Stimulated activated CD4-positive, alpha-beta T cell treated with anti-CD3 and anti-CD28 coated beads, Interleukin-15, amount 100 ng/mL, for 24 hours (primary cell): ENCODE measurements around the gene OR6C2.
"Not testable (repeated sequence)": the region's sequence is repeated elsewhere in the genome, so short reads cannot be mapped to it uniquely, and the experiment has no call there.

Source experiments
- DNase-seq: peaks from one replicate; pipeline ENCODE4 v3.0.0-alpha.2; 2020

OR6C2 gene

DNA sequence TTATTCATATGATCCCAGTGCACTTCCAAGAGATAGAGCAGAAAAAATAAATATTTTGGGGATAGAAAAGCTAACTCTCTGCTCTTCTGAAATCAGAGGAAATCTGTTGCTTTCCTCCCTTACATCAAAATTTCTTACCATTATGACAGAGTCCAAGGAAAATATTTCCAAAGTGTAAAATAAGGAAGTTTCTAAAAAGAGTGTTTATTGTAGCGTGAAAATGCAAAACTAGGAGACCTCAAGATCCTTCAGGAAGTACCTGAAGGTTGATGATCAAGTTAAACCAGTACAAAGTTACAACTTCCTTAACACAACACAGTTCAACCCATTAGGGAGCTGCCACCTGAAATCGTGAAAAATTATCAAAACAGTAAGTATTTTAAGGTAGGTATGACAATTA is at the start of gene OR6C2:
OR6C2 (plus strand) TSS at position 301 of the 400 bp plus-strand sequence. CDS start 8,138 bp downstream, outside the sequence.
- no peak for DNase-seq

DNA sequence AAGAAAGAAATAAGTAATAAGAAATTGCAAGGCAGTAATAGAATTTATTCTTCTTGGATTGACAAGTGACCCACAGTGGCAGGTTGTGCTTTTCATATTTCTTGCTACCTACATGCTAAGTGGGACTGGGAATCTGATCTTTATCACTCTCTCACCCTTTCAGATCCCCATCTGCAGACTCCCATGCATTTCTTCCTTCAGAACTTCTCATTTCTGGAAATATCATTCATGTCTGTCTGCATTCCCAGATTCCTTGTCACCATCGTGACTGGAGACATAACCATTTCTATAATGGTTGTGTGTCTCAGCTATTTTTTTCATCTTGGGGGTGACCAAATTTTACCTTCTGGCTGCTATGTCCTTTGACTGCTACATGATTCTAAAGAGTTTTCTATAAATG is 47.5 kb upstream of the OR6C2 start:
- DNase-seq, result no peak

DNA sequence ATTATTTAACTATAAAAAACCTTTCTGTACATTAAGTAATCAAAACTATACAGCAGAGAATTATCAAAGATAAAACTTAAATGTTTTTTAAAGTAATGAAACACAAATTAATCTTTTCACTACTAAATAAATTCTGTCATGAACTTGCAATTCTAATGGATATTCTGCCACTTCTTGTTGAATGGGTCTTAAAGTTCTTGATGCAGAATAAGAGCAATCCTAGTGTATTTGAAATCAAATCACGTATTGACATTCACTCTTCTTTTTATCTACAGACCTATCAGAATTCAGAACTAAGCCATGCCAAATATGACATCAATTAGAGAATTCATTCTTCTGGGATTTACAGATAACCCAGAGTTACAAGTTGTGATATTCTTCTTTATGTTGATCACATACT is 43.6 kb upstream of the OR6C2 start, which contains the start of gene OR6C65:
OR6C65 (plus strand) TSS at position 301 of the 400 bp plus-strand sequence; CDS start at position 301, 0 bp downstream.
- DNase-seq, result no peak

DNA sequence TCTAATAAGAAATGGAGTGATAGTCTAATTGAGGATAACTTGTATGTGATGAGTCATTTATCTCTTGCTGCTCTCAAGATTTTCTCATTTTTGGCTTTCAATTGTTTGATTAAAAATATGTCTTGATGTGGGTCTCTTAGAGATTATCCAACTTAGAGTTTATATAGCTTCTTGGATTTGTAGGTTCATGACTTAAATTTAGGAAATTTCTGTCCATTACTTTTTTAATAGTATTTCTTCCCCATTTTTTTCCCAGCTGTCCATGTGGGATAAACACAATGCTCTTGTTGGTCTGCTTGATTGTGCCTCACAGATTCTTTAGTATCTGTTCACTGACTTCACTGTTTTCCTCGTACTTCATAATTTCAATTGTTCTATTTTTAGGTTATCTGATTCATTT is 36.0 kb upstream of the OR6C2 start:
- no peak for DNase-seq

DNA sequence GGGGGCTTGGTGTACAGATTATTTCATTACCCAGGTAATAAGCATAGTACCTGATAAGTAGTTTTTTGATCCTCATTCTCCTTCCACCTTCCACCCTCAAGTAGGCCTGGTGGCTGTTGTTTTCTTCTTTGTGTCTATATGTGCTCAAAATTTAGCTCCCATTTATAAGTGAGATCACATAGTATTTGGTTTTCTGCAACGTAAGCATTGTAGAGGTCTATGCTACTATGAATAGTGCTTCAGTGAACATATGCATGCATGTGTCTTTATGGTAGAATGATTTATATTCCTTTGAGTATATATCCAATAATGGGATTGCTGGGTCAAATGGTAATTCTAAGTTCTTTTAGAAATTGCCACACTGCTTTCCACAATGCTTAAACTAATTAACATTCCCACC is 34.7 kb upstream of the OR6C2 start:
- DNase-seq, result not testable (repeated sequence)

DNA sequence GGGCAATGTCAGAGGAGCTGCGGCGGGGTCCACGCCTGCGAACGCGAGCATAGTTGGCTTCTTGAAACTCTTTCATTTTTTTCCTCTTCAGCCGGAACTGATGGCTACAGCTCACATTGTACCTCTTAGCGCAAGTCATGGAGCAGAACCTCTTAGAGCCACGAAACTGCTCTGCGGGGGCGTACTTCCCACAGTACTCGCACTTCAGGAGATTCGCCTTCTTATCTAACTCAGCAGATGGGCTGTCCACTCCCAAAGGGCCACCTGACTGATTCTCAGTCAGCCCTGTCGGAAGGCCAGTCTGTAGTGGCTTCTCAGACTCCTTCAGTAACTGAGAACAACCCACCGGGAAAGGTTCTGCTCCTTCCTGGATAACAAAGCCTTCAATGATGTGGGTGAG is 31.7 kb upstream of the OR6C2 start:
- DNase-seq, result not testable (repeated sequence)

DNA sequence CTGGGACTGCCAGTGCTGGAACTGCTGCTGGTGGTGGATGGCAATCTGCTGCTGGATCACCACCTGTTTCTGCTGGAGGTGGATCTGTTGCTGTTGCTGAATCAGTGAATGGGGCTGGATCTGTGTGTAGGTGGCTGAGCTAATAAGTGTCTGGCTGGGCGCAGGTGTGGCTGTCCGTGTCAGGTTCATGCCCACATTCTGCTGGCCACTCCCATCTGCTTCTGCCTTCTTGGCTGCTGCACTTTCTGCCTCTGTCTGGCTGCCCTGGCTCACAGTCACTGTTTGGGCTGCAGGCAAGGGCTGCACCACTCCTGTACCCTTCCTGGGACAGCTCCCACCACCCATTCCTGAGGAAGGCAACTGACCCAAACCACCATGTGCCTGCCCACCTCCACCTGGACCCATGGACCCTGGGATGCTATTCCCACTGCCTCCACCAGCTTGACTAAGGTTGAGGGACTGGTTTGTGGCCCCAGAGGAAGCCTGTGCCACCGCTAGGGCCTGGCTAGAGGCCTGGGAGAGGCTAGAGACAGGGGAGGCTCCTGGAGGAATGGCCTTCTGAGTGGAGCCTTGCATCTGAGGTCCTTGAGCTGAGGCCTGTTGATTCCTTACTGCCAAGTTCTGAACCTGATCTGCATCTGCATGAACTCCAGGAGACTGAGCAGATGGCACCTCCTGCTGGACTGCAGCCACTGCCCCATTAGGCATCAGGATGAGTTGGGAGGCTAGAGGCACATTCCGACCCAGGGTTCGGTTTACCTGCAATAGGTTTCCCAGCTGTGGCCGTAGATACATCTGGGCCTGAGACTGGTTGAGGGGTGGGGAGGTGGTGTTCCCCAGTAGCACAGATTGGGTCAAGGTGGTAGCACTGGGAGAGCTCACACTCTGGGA is 30.1 kb upstream of the OR6C2 start:
- DNase-seq, result not testable (repeated sequence)

DNA sequence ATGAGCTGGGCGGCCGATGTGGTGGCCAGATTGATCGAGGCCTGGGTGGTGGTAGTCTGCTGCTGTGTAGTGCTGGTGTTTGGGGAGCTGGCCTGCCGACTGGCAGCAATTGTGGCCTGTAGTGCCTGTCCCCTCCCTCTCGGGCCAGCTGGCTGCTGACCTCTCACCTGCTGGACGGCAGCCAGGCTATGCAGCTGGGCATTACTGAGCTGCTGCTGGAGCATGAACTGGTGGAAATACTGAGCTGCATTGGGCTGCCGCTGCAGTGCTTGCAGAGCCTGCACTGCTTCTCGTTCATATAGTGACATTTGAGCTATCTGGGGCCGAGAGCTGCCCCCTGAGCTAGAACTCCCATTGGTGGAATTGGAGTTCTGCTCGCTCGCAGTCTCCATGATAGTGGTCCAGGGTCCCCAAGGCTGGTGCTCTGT is 29.5 kb upstream of the OR6C2 start:
- not testable (repeated sequence) for DNase-seq

DNA sequence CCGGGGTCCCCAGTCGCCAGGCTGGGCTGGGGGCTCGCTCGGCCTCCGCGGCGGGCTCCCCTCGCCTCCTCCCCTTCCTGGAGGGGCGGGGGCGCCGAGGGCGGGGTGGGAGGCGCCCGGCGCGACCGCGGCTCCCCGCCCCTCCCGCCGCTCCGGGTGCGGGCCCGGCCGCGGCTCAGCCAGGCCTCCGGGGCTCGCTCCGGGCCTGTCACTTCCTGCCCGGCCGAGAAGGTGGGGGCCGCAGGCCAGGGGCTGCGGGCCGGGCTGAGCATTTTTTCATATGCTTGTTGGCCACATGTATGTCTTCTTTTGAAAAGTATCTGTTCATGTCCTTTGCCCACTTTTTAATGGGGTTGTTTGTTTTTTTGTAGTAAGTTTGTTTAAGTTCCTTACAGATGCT is 29.0 kb upstream of the OR6C2 start:
- not testable (repeated sequence) for DNase-seq

DNA sequence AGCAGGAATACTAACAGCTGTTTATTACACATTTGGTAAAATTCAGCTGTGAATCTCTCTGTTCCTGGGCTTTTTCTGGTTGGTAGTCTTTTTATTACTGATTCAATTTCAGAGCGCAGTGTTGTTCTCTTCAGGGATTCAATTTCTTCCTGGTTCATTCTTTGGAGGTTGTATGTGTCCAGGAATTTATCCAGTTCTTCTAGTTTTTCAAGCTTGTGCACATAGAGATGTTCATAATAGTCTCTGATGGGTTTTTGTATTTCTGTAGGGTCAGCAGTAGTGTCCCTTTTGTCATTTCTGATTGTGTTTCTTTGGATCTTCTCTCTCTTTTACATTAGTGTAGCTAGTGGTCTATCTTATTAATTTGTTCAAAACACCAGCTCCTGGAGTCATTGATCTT is 26.9 kb upstream of the OR6C2 start:
- DNase-seq, result no peak

DNA sequence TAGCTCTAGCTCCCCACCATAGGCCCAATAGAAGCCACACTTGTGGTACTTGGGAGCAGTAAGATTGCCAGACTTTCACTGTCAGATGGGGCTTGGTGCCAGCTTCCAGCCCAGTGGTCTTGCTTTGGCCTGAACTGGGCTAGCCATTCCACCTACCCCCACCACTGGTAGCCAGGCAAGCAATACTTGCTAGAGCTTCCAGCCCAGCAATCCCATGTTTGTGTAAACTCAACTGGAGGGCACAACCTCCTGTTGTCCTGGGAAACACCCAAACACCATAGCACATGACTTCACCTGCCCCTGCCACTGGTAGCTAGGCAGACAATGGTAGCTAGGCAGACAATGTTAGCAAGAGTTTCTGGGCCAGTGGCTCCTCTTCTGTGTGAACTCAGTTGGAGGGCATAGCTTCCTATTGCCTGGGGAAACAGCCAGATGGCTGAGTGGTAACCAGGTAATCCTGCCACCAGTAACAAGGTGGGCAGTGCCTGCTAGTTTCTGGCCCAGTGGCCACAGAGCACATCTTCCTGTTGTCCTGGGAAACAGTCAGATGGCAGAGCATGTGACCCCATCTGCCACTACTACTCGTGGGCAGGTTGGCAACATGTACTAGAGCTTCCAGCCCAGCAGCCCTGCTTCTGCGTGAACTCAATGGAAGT is 23.4 kb upstream of the OR6C2 start:
- DNase-seq, result no peak

DNA sequence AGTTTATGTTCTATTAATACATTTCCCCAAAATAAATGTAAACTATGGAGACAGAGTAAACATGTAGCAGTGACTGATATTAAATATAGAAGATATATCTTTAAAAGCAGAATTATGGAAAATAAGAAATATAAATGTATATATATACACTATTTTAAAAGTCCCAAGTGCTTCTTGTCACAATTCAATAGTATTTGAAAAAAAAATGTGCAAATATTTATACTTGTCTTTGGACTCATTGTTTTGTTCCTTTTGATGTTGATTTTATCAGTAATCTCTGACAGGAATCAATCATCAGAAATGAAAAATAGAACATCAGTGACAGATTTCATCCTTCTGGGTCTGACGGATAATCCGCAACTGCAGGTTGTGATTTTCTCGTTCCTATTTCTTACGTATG is 17.9 kb upstream of the OR6C2 start, which contains the start of gene OR6C76:
OR6C76 (plus strand) TSS at position 301 of the 400 bp plus-strand sequence; CDS start at position 301, 0 bp downstream.
- DNase-seq, result no peak

DNA sequence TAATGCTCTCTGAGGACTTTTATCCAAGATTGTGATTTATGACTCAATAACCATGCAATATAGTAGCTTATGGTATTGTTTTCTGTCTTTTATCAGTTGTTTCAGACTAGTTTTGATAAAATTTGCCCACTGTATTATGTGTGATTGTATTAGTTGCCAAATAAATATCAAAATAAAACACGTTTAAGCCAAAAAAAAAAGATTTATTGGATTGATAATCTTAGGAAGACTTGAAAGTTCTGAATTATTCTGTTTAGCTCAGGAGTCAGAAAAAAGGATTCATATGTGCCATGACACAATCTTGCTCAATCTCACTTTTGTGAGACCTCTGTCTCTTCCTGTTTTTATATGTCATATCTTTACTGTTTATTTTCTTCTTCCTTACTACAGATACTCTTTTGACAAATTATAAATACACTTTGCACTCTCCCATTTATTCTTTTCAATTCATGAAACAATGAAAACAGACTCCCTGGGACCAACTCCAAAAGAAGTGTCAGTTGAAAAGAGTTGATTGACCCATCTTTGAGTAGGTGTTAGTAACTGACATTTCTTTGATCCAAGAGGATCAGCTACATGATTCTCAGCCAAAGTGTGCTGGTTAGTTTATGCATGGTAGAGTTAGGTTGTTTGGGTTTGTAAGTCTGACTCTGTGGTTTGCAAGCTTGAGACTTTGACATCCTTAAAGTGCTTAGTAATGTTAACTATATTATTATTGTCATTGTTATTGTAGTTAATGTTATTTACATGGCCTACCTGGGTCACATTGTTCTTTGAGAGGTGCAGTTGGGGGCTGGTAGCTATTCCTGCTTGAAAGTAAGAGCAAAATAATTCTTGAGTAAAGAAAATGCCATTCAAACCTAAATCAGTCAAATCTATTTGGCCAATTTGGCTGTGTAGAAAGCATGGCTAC is 15.3 kb upstream of the OR6C2 start:
- DNase-seq, result no peak

DNA sequence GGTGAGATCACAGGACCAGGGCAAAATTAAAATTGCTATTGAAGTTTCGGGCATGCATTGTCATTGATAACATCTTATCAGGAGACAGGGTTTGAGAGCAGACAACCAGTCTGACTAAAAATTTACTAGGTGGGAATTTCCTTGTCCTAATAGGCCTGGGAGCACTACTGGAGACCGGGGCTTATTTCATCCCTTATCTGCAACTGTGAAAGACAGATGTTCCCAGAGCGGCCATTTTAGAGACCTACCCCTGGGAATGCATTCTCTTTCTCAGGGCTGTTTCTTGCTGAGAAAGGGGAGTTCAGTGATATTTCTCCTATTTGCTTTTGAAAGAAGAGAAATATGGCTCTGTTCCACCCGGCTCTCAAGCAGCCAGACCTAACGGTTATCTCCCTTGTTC is 2.6 kb upstream of the OR6C2 start:
- DNase-seq, result not testable (repeated sequence)

DNA sequence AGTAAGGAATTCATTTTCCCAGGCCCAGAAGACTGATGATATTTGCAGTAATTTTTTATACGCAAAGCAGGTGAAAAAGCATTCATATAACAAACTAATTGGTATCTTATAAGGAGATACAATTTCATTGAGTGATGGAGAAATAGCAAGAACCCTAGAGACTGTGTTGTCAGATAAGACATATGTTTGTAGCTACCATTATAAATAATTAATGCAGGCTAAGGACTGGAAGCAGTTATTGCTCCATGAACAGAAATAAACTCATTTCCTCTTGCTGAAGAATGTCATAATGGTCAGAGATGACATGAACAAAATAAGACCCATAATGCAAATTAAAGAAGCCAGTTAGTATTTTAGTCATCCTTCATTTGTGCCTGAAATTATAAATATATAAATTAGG is 1.5 kb downstream of the OR6C2 start:
- no peak for DNase-seq

DNA sequence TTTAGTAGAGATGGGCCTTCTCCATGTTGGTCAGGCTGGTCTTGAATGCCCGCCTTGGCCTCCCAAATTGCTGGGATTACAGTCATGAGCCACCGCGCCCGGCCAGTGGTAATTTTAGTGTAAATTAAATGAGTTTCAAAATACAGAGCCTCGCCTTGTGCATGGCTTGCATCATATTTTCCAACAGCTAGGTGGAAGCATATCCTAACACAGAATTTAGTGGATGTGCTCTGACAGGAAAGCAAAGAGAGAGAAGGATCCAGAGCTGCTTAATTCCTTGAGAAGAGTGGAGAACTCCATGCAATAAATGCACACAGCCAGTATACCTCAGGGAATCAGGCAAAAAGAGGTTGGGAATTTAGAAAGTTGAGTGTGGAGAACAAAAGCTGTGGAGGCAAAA is 2.5 kb downstream of the OR6C2 start:
- no peak for DNase-seq

DNA sequence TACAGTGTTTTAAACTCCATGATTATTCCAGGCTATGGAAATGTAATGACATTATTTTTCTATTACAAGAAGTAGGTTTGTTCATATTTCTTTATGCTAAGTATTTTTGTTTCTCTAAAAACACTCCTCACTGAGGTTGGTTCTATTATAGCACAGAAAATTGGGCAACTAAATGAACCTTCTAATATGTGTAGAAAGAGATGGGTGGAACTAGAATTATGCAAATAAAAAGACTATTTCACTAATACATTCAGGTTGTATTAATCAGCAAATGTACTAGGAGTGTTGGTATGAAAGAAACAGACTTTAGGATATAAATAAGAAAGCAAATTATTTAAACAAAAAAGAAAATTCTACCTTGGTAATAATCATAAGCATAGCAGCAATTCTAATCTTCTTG is 4.9 kb downstream of the OR6C2 start:
- no peak for DNase-seq

DNA sequence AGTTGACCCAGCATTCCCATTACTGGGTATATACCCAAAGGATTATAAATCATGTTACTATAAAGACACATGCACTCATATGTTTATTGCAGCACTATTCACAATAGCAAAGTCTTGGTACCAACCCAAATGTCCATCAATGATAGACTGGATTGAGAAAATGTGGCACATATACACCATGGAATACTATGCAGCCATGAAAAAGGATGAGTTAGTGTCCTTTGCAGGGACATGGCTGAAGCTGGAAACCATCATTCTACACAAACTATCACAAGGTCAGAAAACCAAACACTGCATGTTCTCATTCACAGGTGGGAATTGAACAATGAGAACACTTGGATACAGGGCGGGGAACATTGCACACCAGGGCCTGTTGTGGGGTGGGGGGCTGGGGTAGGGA is 21.1 kb downstream of the OR6C2 start:
- DNase-seq, result not testable (repeated sequence)

DNA sequence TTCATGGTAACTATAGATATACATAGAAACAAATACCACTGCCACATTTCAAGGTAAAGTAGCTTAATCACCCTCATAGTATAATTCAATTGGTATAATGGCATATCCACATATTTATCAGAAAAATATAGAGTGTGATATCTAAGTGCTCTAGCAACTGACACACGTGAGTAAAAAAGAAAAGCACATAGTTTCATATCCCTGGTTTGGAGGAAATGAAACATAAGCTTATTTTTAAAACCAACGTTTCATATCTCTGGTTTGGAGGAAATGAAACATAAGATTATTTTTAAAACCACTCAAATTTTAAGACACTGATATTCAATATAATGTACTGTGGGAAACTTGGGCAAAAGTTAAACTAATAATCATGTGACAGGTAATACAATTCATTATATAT is 24.0 kb downstream of the OR6C2 start:
- DNase-seq, result no peak

DNA sequence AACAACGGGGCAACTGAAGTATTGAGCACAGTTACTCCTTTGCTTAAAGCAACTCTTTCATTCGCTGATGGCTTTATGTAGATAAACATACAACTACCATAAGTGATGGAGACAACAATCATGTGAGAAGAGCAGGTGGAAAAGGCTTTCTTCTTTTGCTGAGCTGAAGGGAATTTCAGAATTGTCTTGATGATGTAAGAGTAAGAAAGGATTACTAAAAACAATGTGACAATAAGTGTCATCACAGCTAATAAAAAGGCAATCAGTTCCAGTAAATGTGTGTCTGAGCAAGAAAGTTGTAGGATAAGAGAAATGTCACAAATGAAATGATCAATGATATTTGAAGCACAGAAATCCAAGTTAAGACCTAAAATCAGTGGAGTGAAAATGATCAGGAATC is 25.4 kb downstream of the OR6C2 start:
- DNase-seq, result no peak

DNA sequence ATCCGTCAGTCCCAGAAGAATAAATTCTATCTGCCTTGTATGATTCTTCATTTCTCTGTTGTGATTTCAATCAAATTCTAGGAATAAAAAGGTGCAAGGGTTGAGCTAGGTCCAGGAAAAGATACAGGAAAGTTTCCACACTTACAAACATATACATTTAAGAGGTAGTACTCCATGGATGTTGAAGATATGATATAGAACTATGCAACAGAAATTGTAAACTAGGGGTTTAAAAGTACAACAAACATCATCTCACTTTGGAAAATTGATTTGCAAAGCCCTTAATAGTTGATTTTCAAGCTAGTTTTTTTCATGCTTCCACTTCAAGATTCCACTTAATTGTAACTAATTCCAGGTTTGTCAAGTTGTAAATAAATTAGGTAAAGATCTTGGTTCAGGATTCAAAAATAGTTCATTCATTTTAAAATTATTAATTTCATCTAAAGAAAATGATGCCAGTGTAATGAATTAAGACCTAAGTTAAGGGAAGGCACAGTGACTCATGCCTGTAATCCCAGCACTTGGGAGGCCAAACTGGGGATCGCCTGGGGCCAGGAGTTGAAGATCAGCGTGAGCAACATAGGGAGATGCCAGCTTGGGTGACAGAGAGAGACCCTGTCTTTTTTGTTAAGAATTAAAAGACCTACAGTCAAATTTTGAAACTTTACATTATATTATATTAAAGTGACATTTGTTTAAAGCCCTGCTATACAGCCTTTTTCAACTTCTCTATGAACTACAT is 26.4 kb downstream of the OR6C2 start, which contains the start of gene OR6C70:
OR6C70 (minus strand) TSS at position 51 of the 742 bp plus-strand sequence; CDS start at position 51, 0 bp downstream.
- DNase-seq, result no peak

DNA sequence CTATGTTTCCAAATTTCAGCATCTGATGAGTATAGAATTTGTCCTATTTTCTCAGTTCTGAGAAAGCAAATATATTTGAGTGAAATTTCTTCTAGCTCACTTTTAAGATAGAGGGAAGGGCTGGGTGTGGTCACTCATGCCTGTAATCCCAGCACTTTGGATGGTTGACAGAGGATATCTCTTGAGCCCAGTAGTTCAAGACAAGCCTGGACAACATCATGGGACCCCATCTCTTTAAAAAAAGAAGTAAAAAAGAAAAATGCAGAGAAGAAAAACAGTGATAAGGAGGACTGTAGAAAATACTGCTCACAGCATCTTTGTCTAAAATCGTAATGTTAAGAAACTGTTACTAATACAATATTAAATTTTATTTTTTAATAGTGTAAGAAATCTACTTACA is 28.4 kb downstream of the OR6C2 start:
- DNase-seq, result no peak
